ENCODE measurements around the gene HSPA13. TPM values are rescaled to one million over a fixed set of nuclear protein-coding genes. Genes with fewer than 3 reads are reported as not detected.
A peak's percentile ranks its signal among the peaks of the same experiment; 100 is the strongest.

HSPA13 gene
- total RNA-seq, 3 donors from 2014 or later (not counting 1 experiment from before 2014, with no cell fraction given) = 17.0 to 23.8 (median 22.7) TPM

DNA sequence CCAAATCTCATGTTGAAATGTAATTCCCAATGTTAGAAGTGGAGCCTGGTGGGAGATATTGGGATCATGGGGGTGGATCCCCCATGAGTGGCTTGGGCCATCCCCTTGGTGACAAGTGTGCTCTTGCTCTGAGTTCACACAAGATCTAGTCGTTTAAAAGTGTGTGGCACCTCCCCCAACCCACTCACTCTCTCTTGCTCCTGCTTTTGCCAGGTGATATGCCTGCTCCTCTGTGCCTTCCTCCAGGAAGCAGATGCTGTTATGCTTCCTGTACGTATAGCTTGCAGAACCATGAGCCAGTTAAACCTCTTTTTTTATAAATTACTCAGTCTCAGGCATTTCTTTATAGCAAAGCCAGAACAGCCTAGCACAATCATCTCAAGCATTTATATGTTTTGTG lies 23.0 kb upstream of the HSPA13 start:
- Histone ChIP-seq H3K9me3 (ENCODE audit: control insufficient read depth, insufficient read depth, low read length) (no peaks in the 10 kb centered on the region), H3K36me3 (ENCODE audit: control insufficient read depth, insufficient read depth, low read length) (no peaks in the 10 kb centered on the region), H3K27ac (ENCODE audit: low read length) (no peak overlapping the region), H3K27me3 (ENCODE audit: control insufficient read depth, insufficient read depth, low read length) (no peaks in the 10 kb centered on the region), H3K4me3 (ENCODE audit: low read length) (no peak overlapping the region), H3K4me1 (ENCODE audit: control insufficient read depth, insufficient read depth, low read length) (no peaks in the 10 kb centered on the region)
- WGBS (ENCODE audit: insufficient coverage) = 27% methylated on average over 2 of the region's 2 CpGs
- Mint-ChIP-seq H3K36me3 (no peaks in the 10 kb centered on the region), H3K27me3 (ENCODE audit: low read depth in 2 of 2) (peaks cover 4 to 21% of the 10 kb centered on the region in 2 donors), H3K4me3 (no peak overlapping the region), H3K9me3 (no peaks in the 10 kb centered on the region), H3K4me1 (no peaks in the 10 kb centered on the region), H3K27ac (no peak overlapping the region)
- TF ChIP-seq, protein P1, sequence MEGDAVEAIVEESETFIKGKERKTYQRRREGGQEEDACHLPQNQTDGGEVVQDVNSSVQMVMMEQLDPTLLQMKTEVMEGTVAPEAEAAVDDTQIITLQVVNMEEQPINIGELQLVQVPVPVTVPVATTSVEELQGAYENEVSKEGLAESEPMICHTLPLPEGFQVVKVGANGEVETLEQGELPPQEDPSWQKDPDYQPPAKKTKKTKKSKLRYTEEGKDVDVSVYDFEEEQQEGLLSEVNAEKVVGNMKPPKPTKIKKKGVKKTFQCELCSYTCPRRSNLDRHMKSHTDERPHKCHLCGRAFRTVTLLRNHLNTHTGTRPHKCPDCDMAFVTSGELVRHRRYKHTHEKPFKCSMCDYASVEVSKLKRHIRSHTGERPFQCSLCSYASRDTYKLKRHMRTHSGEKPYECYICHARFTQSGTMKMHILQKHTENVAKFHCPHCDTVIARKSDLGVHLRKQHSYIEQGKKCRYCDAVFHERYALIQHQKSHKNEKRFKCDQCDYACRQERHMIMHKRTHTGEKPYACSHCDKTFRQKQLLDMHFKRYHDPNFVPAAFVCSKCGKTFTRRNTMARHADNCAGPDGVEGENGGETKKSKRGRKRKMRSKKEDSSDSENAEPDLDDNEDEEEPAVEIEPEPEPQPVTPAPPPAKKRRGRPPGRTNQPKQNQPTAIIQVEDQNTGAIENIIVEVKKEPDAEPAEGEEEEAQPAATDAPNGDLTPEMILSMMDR (IDR thresholded peaks at IDR 0.05) = no peak
- ATAC-seq (no peak), DNase-seq (no peak)
- intact Hi-C loops (cut with micrococcal nuclease) = loop anchor here (10.0 kb wide), 1 partner anchor 369 kb away; no protein-coding TSS in a partner anchor

DNA sequence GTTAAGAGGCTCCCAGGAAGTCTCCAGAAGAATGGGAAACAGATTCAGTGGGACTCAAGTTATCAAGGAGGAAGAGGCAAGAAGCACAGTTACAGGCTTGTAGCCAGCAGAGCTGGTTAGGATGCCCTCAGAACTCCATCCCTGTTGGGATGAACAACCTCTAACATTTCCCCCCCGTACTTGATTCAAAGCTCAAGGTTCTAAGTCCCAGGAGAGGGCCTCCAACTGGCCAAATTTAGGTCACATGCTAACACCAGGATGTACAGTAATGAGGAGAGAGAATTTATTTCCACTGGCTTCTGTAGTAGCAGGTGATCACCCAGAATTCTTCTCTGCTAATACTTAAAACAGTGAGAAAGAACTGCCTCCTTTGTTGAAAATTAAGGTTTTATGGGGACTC lies 22.3 kb upstream of the HSPA13 start:
- H3K36me3 ChIP-seq (ENCODE audit: control insufficient read depth, insufficient read depth, low read length) = no peaks in the 10 kb centered on the region
- WGBS (ENCODE audit: insufficient coverage) = 67% methylated on average over 1 of the region's 1 CpG
- no peaks in the 10 kb centered on the region for H3K4me1 ChIP-seq (ENCODE audit: control insufficient read depth, insufficient read depth, low read length)
- TF ChIP-seq, protein P1 (IDR thresholded peaks at IDR 0.05) = no peak
- H3K9me3 ChIP-seq (ENCODE audit: control insufficient read depth, insufficient read depth, low read length) = no peaks in the 10 kb centered on the region
- Mint-ChIP-seq H3K36me3 (no peaks in the 10 kb centered on the region), H3K27me3 (ENCODE audit: low read depth in 2 of 2) (peaks cover 4 to 14% of the 10 kb centered on the region in 2 donors), H3K4me1 (no peaks in the 10 kb centered on the region), H3K27ac (no peak overlapping the region), H3K4me3 (no peak overlapping the region), H3K9me3 (no peaks in the 10 kb centered on the region)
- H3K4me3 ChIP-seq (ENCODE audit: low read length) = no peak overlapping the region
- no peaks in the 10 kb centered on the region for H3K27me3 ChIP-seq (ENCODE audit: control insufficient read depth, insufficient read depth, low read length)
- no peak for ATAC-seq
- no peak for DNase-seq
- intact Hi-C loops (cut with micrococcal nuclease) = loop anchor here (10.0 kb wide), 1 partner anchor 370 kb away; no protein-coding TSS in a partner anchor
- no peak overlapping the region for H3K27ac ChIP-seq (ENCODE audit: low read length)

DNA sequence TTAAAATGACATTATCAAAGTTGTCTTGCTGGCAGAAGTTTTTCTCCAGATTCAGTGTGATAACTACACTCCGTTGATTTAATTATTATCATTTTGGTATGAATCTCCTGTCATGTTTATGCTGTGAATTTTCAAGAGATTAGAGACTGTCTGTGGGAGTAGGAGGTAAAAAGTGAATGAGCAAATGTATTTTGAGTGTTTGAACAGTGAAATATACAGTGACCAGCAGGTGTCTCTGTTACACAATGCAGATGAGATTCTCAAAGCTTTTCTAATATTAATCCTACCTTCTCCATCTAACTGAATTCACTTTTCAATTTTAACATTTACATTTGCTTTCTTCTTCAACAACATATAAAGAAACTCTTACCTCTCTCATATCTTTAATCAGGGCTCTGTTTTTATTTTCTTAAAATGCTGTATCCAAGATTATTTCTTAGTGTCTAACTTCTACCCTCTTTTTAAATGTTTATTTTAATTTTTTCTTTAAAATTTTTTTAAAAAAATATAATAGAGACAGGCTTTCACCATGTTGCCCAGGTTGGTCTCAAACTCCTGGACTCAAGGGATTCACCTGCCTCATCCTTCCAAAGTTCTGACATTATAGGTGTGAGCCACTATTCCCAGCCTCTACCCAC lies 20.9 kb upstream of the HSPA13 start:
- WGBS (ENCODE audit: insufficient coverage) = no CpG with 5 or more reads among the region's 1 CpG
- Mint-ChIP-seq H3K9me3 (no peaks in the 10 kb centered on the region), H3K27me3 (ENCODE audit: low read depth in 2 of 2) (peaks cover 4 to 10% of the 10 kb centered on the region in 2 donors), H3K27ac (no peak overlapping the region), H3K4me3 (no peak overlapping the region), H3K4me1 (no peaks in the 10 kb centered on the region), H3K36me3 (no peaks in the 10 kb centered on the region)
- H3K27me3 ChIP-seq (ENCODE audit: control insufficient read depth, insufficient read depth, low read length) = no peaks in the 10 kb centered on the region
- DNase-seq (peak in 1 of 2 donors; percentile 72), ATAC-seq (peak; percentile 54 to 66 (median 60))
- no peaks in the 10 kb centered on the region for H3K4me1 ChIP-seq (ENCODE audit: control insufficient read depth, insufficient read depth, low read length)
- no peaks in the 10 kb centered on the region for H3K9me3 ChIP-seq (ENCODE audit: control insufficient read depth, insufficient read depth, low read length)
- H3K27ac ChIP-seq (ENCODE audit: low read length) = no peak overlapping the region
- no peaks in the 10 kb centered on the region for H3K36me3 ChIP-seq (ENCODE audit: control insufficient read depth, insufficient read depth, low read length)
- H3K4me3 ChIP-seq (ENCODE audit: low read length) = no peak overlapping the region
- intact Hi-C loops (cut with micrococcal nuclease) = loop anchor here (1.0 to 10.0 kb wide), 4 partner anchors 335 to 1189 kb away; no protein-coding TSS in a partner anchor
- TF ChIP-seq, protein P1 (IDR thresholded peaks at IDR 0.05) = peak; percentile 70

Measured in natural killer cell (primary cell).